ENCODE measurements around the gene FGF7. TPM values are rescaled to one million over a fixed set of nuclear protein-coding genes. Genes with fewer than 3 reads are reported as not detected.

The FGF7 gene
- total RNA-seq, 1 donor from 2014 or later: 8.7 TPM

- H3K9me3 Mint-ChIP-seq: no peaks in the 10 kb centered on the region
- H3K27me3 Mint-ChIP-seq (ENCODE audit: low read depth): no peaks in the 10 kb centered on the region
- peaks cover 8% of the 10 kb centered on the region for H3K4me1 Mint-ChIP-seq
- no peaks in the 10 kb centered on the region for H3K36me3 Mint-ChIP-seq
- H3K27ac Mint-ChIP-seq: no peak overlapping the region
- no peak overlapping the region for H3K4me3 Mint-ChIP-seq
- TF ChIP-seq, protein P1, sequence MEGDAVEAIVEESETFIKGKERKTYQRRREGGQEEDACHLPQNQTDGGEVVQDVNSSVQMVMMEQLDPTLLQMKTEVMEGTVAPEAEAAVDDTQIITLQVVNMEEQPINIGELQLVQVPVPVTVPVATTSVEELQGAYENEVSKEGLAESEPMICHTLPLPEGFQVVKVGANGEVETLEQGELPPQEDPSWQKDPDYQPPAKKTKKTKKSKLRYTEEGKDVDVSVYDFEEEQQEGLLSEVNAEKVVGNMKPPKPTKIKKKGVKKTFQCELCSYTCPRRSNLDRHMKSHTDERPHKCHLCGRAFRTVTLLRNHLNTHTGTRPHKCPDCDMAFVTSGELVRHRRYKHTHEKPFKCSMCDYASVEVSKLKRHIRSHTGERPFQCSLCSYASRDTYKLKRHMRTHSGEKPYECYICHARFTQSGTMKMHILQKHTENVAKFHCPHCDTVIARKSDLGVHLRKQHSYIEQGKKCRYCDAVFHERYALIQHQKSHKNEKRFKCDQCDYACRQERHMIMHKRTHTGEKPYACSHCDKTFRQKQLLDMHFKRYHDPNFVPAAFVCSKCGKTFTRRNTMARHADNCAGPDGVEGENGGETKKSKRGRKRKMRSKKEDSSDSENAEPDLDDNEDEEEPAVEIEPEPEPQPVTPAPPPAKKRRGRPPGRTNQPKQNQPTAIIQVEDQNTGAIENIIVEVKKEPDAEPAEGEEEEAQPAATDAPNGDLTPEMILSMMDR (IDR thresholded peaks at IDR 0.05; ENCODE audit: unreplicated experiment): no peak
- no peak for DNase-seq (ENCODE audit: low spot score in 2 of 2, unreplicated experiment in 2 of 2)
These were observed 67.9 kb downstream of the FGF7 start for GRCh38 chr15:49490966-49491365.

GRCh38 chr15:49492151-49492550, 69.1 kb downstream of the FGF7 start:
- Mint-ChIP-seq H3K36me3 (no peaks in the 10 kb centered on the region), H3K27me3 (ENCODE audit: low read depth) (no peaks in the 10 kb centered on the region), H3K4me1 (peaks cover 15% of the 10 kb centered on the region), H3K9me3 (no peaks in the 10 kb centered on the region), H3K27ac (no peak overlapping the region), H3K4me3 (no peak overlapping the region)
- TF ChIP-seq, protein P1 (IDR thresholded peaks at IDR 0.05; ENCODE audit: unreplicated experiment): no peak
- no peak for DNase-seq (ENCODE audit: low spot score in 2 of 2, unreplicated experiment in 2 of 2)

DNA sequence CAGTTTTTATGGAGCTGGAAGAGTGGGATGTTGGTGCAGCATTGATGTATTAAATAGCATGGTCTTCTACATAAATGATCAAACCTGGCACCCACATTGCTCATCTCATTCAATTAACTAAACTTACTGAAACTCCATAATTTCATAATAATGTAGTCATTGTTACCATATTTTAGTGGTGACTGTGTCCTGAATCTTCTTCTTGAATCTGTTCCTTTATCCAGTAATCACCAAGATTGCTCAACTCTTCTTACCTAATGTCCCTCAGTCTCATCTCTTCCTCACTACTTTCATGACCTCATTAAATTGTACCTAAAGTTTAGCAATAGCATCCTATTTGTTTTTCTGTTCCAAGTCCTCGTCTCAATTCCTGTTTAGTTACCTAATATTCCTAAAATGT, 69.8 kb downstream of the FGF7 start:
- TF ChIP-seq, protein P1 (IDR thresholded peaks at IDR 0.05; ENCODE audit: unreplicated experiment): no peak
- no peak for DNase-seq (ENCODE audit: low spot score in 2 of 2, unreplicated experiment in 2 of 2)
- H3K27me3 Mint-ChIP-seq (ENCODE audit: low read depth): no peaks in the 10 kb centered on the region
- H3K4me3 Mint-ChIP-seq: no peak overlapping the region
- no peaks in the 10 kb centered on the region for H3K36me3 Mint-ChIP-seq
- H3K4me1 Mint-ChIP-seq: peaks cover 22% of the 10 kb centered on the region
- no peak overlapping the region for H3K27ac Mint-ChIP-seq
- no peaks in the 10 kb centered on the region for H3K9me3 Mint-ChIP-seq

DNA sequence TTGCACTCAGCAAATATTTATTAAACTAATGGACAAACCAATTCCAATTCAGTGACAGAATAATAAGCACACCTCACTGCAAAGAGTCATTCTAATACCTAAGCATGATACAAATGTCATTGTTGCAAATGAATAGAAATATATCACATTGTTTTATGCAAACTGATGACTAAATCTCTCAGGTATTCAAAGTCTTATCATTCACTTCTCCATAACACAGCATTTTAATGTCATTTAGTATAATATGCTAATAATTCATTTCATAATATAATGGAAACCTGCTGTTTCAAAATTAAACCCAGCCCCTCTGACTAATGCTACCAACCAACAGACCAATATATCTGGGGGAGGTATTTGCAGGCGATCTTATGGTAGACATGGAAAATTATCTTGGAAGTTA, 71.8 kb downstream of the FGF7 start:
- peaks cover 23% of the 10 kb centered on the region for H3K4me1 Mint-ChIP-seq
- no peak overlapping the region for H3K27ac Mint-ChIP-seq
- H3K4me3 Mint-ChIP-seq: no peak overlapping the region
- no peaks in the 10 kb centered on the region for H3K27me3 Mint-ChIP-seq (ENCODE audit: low read depth)
- H3K9me3 Mint-ChIP-seq: no peaks in the 10 kb centered on the region
- H3K36me3 Mint-ChIP-seq: no peaks in the 10 kb centered on the region
- TF ChIP-seq, protein P1 (IDR thresholded peaks at IDR 0.05; ENCODE audit: unreplicated experiment): no peak
- no peak for DNase-seq (ENCODE audit: low spot score in 2 of 2, unreplicated experiment in 2 of 2)

DNA sequence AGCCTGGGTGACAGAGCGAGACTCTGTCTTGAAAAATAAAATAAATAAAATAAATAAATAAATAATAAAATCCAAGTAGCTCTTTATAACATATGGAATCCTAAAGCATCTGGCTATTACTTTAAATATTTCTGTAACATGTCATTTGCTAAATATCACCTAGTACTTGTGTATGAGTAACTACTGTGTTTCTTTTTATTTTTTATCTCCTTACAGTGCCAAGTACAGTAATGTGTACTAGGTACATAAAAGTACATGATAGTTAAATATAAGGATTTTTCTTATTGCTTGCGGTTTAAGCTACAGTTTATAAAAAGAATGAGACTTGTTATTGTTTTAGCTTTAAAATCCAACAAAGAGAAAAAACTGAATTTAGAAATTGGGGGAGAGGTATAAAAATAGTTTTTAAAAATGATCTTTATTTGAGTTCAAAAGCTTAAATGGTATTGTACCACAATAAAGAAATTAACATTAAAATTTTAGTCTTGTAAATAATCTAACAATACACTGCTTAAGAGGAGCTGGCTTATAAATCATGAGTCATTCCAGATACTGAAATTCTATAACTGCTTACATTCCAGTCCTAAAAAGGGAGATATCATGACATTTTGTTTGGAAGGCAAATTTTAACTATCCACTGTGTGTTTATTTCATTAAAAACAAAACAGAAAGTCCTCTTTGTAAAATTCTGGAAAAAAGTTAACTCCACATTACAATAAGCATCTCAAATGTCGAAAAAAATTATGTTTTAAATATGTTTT, 73.1 kb downstream of the FGF7 start:
- Mint-ChIP-seq H3K27me3 (ENCODE audit: low read depth) (no peaks in the 10 kb centered on the region), H3K27ac (no peak overlapping the region), H3K4me1 (peaks cover 23% of the 10 kb centered on the region), H3K9me3 (peaks cover 5% of the 10 kb centered on the region), H3K4me3 (no peak overlapping the region), H3K36me3 (peaks cover 4% of the 10 kb centered on the region)
- DNase-seq (ENCODE audit: low spot score in 2 of 2, unreplicated experiment in 2 of 2): no peak
- TF ChIP-seq, protein P1 (IDR thresholded peaks at IDR 0.05; ENCODE audit: unreplicated experiment): no peak
